ENCODE results near the gene UMPS.
A peak's percentile ranks its signal among the peaks of the same experiment; 100 is the strongest.

The UMPS gene

GRCh38 chr3:124686028-124686670 is 44.1 kb upstream of the UMPS start:
- Histone ChIP-seq H3K4me3 (ENCODE audit: low read depth, low read length) (no peak overlapping the region), H3K9me3 (no peaks in the 10 kb centered on the region), H3K27me3 (no peaks in the 10 kb centered on the region), H3K4me1 (no peaks in the 10 kb centered on the region; the same call in 1 of the 2 replicates), H3K36me3 (no peaks in the 10 kb centered on the region)
- TF ChIP-seq CTCF (IDR thresholded peaks at IDR 0.05; ENCODE audit: low read depth, low read length) = no peak
- DNase-seq = no peak

- Histone ChIP-seq H3K9me3 (no peaks in the 10 kb centered on the region), H3K36me3 (no peaks in the 10 kb centered on the region), H3K27me3 (no peaks in the 10 kb centered on the region), H3K4me1 (no peaks in the 10 kb centered on the region; the same call in 1 of the 2 replicates), H3K4me3 (ENCODE audit: low read depth, low read length) (no peak overlapping the region)
- peak; percentile 83 for DNase-seq
- peak; percentile 97 for TF ChIP-seq CTCF (IDR thresholded peaks at IDR 0.05; ENCODE audit: low read depth, low read length)
Observed at GRCh38 chr3:124688581-124689454, 41.4 kb upstream of the UMPS start.

- DNase-seq = peak; percentile 15
- no peak for TF ChIP-seq CTCF (IDR thresholded peaks at IDR 0.05; ENCODE audit: low read depth, low read length)
- no peak overlapping the region for H3K4me3 ChIP-seq (ENCODE audit: low read depth, low read length)
- no peaks in the 10 kb centered on the region for H3K9me3 ChIP-seq
- H3K4me1 ChIP-seq = no peaks in the 10 kb centered on the region; the same call in 1 of the 2 replicates
- no peaks in the 10 kb centered on the region for H3K27me3 ChIP-seq
- H3K36me3 ChIP-seq = no peaks in the 10 kb centered on the region
Observed at GRCh38 chr3:124691599-124691998, 38.7 kb upstream of the UMPS start.

- Histone ChIP-seq H3K4me1 (no peaks in the 10 kb centered on the region; the same call in 1 of the 2 replicates), H3K27me3 (no peaks in the 10 kb centered on the region), H3K36me3 (no peaks in the 10 kb centered on the region), H3K4me3 (ENCODE audit: low read depth, low read length) (no peak overlapping the region), H3K9me3 (no peaks in the 10 kb centered on the region)
- TF ChIP-seq CTCF (IDR thresholded peaks at IDR 0.05; ENCODE audit: low read depth, low read length) = no peak
- DNase-seq = no peak
Observed at GRCh38 chr3:124694486-124694885, 35.8 kb upstream of the UMPS start.

GRCh38 chr3:124695369-124695768 is 34.9 kb upstream of the UMPS start:
- no peaks in the 10 kb centered on the region; the same call in 1 of the 2 replicates for H3K4me1 ChIP-seq
- H3K4me3 ChIP-seq (ENCODE audit: low read depth, low read length) = no peak overlapping the region
- TF ChIP-seq CTCF (IDR thresholded peaks at IDR 0.05; ENCODE audit: low read depth, low read length) = no peak
- H3K9me3 ChIP-seq = no peaks in the 10 kb centered on the region
- no peaks in the 10 kb centered on the region for H3K27me3 ChIP-seq
- no peaks in the 10 kb centered on the region for H3K36me3 ChIP-seq
- DNase-seq = no peak

GRCh38 chr3:124696006-124696405 is 34.2 kb upstream of the UMPS start:
- no peak for TF ChIP-seq CTCF (IDR thresholded peaks at IDR 0.05; ENCODE audit: low read depth, low read length)
- DNase-seq = no peak
- no peaks in the 10 kb centered on the region for H3K36me3 ChIP-seq
- H3K9me3 ChIP-seq = no peaks in the 10 kb centered on the region
- no peak overlapping the region for H3K4me3 ChIP-seq (ENCODE audit: low read depth, low read length)
- H3K27me3 ChIP-seq = no peaks in the 10 kb centered on the region
- no peaks in the 10 kb centered on the region; the same call in 1 of the 2 replicates for H3K4me1 ChIP-seq

All from BE2C (cell line).